ENCODE results near the gene IL2RA.

Gene IL2RA

GRCh38 chr10:6013413-6014192 lies 48.6 kb downstream of the IL2RA start:
- DNase-seq (ENCODE audit: insufficient read length, low spot score) = no peak
- no peak for FAIRE-seq
- no peak for TF ChIP-seq CTCF (IDR thresholded peaks at IDR 0.05; ENCODE audit: insufficient read depth, missing control alignments)

DNA sequence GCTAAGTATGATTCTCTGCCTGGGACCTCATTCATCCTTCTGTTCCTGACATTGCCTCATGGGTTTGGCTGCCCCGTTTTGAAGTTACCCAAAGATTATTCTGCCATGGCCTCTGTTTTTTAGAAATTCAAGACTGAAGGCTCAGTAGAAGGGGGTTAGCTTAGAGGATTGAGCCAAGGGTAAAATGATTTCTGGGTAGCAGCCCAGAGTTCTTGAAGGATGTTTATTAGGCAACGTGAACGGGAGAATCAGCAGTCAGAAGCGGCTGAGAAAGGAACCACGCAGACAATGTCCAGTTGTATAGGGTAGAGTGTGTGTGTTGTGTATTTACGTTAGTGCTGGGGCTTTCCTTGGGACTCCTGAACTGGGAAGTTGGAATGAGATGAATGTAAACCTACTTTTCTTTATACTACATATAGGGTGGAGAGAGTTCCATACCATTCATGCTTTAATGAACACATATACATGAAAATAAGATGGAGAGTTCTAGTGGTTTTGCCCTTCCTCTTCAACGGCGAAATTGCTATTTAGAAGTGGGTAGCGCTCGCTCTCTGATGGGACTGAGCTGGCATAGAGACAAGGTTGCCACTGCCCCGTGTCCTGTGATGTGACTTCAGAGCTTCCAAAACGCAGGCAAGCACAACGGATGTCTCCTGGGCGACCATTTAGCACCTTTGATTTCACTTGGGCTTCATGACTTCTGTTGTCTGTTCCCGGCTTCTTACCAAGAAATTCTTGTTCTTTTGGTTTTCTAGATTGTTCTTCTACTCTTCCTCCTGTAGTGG lies 49.9 kb downstream of the IL2RA start:
- no peak for FAIRE-seq
- DNase-seq (ENCODE audit: insufficient read length, low spot score) = no peak
- no peak for TF ChIP-seq CTCF (IDR thresholded peaks at IDR 0.05; ENCODE audit: insufficient read depth, missing control alignments)

- no peak for TF ChIP-seq CTCF (IDR thresholded peaks at IDR 0.05; ENCODE audit: insufficient read depth, missing control alignments)
- FAIRE-seq = no peak
- DNase-seq (ENCODE audit: insufficient read length, low spot score) = no peak
These were observed 50.6 kb downstream of the IL2RA start for GRCh38 chr10:6011558-6011957.

GRCh38 chr10:6010569-6010968 lies 51.6 kb downstream of the IL2RA start:
- DNase-seq (ENCODE audit: insufficient read length, low spot score) = no peak
- no peak for FAIRE-seq
- TF ChIP-seq CTCF (IDR thresholded peaks at IDR 0.05; ENCODE audit: insufficient read depth, missing control alignments) = no peak

DNA sequence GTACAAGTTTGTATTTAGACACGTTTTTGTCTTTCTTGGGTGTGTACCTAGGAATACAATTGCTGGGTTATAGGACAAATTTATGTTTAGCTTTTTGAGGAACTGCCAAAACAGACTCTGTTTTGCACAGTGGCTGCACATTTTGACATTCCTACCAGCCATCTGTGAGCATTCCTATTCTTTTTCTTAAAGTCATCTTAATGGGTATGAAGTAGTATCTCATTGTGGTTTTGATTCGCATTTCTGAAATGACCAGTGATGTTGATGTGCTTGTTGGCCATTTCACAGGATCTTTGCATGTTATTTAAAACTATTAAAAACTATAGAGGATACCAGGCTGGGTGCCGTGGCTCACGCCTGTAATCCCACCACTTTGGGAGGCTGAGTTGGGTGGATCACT lies 52.2 kb downstream of the IL2RA start:
- TF ChIP-seq CTCF (IDR thresholded peaks at IDR 0.05; ENCODE audit: insufficient read depth, missing control alignments) = no peak
- no peak for FAIRE-seq
- DNase-seq (ENCODE audit: insufficient read length, low spot score) = no peak

DNA sequence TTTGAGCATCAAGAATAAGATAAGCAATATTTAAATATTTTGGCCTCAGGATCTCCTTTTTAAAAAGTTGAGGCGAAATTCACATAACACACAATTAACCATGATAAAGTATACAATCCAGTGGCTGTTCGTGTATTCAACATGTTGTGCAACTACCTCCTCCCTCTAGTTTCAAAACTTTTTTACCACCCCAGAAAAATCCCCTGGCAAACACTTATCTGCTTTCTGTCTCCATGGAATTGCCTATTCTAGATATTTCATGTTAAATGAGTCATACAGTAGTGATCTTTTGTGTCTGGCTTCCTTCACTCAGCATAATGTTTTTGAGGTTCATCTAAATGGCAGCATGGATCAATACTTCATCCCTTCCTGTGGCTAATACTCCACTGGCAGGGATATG lies 53.0 kb downstream of the IL2RA start:
- FAIRE-seq = no peak
- TF ChIP-seq CTCF (IDR thresholded peaks at IDR 0.05; ENCODE audit: insufficient read depth, missing control alignments) = no peak
- no peak for DNase-seq (ENCODE audit: insufficient read length, low spot score)
